GM19455 (cell line): ENCODE data around the gene MX1.
A peak's percentile ranks its signal among the peaks of the same experiment; 100 is the strongest.

Experiments
- ATAC-seq: cut with Tn5 transposase; IDR thresholded peaks from one replicate; pipeline ENCODE4 v1.9.1; 2021; ENCODE audit not compliant: unreplicated experiment

MX1 gene

GRCh38 chr21:41458559-41458958 lies 32.5 kb downstream of the MX1 start:
- ATAC-seq, result no peak

- no peak for ATAC-seq
These were observed 34.0 kb downstream of the MX1 start for GRCh38 chr21:41459884-41460534.

- peak; percentile 63 for ATAC-seq
These were observed 34.8 kb downstream of the MX1 start for GRCh38 chr21:41460578-41461527.

DNA sequence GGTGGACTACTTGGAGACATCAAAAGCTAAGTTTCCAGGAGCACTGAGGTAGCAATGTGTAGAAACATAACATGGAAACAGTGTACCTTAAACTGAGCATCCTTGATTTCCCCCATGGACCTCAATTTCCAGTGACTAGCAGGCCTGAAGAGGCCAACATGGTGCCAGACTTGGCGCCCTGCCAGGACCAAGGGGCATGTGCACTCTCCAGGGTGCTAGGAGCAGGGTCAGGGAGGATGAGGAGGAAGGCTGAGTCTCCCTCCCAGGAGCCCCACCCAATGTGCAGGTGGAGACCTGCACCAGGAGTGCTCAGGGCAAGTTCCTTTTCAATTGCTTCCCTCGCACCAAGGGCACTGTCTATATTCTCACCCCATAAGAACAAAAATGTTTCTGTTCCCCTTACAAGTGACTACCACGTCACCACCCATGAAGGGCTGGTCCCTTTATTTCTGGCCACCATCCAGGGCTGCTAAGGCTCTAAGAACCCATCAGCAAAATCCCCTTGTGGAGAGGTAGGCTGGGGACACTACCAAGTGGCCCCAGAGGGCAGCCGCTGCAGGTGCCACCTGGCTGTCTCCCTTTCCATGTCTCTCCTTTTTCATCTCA lies 39.2 kb downstream of the MX1 start:
- no peak for ATAC-seq

DNA sequence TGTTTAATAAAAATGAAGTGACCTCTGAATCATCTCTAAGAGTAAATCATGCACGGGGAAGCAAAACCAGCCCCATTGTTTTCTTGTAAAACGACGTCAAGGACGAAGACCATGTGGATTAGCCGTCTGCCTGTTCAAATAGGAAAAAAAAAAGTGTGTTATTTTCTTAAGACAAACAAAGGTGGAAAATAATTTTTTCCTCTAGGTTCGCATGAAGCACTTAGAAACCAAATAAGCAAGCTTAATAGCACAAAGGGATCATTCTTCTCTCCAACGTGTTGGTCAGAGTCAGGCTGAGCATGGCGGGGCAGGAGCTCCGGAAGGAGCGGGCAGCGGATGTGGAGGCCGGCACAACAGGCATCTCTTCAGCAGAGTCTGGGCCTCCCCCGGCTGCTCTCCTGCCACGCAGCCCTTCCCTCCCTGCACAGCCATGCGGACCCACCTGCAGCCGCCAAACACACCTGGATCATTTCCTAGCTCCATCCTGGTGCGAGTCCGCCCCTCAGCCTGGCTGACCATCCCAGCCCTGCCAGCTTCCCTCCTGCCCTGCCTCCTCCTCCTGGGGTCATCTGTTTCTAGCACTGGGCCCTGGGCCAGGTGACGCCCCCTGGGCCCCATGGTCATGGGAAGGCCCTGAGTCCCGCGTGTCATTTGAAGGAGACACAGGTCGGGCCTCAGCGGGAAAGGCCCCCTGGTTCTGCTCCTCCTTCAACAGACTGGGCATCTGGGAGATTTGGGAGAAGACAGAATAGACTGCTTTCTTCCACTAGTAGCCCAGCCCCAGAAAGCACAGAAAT lies 40.2 kb downstream of the MX1 start:
- no peak for ATAC-seq

DNA sequence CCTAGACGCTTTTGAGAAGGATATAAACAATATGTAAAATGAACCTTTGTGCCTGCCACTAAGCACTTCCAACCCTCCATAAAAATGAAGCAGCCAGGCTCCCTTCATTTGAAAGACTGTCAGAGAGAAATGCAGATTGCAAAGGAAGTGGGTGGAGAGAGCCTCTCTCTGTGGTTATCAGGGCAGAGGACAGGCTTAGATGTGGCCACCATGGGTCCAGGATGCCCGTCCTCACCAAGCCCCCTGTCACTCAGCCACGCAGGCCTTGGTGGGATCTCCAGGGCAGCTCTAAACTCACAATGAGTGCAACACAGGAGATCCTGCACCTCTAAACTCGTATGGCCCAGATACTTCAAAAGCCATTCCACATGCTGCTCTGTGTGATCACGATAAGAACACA lies 44.0 kb downstream of the MX1 start:
- ATAC-seq, result no peak

DNA sequence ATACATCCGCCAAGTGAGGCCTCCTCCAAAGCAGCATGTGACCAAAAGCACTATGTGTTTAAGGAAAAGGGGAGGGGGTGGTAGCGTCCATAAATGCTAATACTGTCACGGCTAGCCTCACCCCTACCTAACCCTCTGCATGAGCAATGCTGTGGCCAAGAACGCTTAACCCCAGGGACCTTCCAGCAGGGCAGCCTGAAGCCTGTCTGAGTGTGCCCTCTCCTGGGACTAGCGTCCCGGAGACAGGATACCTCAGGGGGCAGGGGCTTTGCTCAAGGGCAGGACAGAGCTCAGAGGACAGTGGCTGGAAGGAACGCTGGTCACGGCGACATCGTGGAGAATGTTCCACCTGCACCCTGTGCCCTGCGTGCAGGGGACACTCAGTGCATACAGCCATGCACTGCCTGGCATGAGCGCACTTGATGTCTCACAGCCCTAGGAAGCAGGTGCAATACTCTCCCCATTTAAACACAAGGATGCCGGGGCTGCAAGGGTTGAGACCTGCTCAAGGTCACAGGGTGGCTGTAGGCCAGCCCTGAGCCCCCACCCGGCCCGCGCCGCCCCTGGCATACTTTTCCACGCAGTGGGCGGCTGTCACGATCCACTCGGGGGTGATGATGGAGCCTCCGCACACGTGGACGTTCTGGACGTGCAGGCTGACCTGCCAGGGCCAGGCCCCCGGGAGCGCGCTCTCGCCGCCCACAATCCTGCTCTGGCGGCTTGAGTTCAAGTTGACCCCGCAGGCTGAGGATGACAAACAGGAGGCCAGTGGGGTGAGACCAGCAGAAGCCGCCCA lies 46.9 kb downstream of the MX1 start:
- no peak for ATAC-seq

DNA sequence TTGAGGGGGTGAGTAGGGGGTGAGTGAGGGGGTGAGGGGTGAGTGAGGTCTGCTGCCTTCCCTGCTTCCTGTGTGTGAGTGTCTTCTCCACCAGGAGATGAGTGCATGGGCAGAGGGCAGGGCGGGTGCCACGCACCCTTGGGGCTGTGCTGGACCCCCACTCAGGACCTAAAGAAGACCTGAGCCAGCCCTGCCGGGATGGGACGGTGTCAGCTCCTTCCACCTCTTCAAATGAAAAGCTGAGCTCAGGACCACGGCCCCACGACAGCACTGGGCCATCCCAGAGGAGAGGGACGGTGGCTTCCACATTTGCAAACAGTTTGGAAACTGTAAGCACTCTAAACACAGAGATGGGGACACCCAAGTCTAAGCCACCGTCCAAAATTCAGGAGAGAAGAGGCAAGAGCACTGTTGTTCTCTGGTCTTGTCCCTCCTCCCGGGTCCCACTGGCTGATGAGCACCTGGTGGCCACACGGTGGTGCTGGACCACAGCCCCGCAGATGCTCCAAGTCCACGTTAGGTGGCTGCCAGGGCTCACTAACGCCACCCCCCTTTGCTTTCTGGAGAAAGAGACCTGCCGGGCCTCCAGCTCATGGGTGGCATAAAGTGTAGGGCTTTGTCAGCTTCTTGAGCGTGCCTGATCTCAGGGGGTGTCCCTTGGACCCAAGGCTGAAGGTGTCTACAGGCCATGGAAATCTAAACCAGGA lies 49.8 kb downstream of the MX1 start:
- no peak for ATAC-seq

DNA sequence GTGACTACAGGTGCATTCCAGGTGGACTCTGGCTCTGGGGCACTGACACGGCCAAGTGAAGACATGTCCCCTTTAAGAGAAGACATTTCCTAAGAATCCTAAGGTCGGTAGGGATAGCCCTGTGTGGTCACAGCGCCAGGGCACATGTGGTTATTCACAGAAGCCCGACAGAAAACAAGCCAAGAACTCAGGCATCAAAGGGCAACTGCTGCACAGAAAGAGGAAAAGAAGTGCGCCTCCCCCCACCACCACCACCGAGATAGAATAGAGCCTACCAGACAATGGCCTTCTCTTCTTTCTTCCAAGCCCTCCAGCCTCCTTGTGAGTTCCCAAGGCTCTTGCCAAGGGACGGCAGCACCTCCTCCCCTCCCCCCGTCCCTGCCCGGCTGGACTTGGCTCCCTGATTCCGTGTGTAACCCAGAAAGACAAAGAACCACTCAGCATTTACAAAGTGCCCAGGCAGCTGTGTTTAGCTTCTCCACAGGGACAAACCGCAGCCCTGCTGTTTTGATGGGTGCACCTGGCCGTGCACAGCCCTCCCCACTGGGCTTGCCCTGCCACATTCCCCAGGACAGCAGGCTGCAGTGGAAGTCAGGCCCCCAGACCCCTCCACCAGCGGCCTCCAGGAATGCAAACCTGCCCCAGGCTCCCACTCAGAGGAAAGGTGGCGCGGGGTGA lies 51.7 kb downstream of the MX1 start:
- ATAC-seq, result no peak

- ATAC-seq, result no peak
These were observed 52.5 kb downstream of the MX1 start for GRCh38 chr21:41478319-41479177.

DNA sequence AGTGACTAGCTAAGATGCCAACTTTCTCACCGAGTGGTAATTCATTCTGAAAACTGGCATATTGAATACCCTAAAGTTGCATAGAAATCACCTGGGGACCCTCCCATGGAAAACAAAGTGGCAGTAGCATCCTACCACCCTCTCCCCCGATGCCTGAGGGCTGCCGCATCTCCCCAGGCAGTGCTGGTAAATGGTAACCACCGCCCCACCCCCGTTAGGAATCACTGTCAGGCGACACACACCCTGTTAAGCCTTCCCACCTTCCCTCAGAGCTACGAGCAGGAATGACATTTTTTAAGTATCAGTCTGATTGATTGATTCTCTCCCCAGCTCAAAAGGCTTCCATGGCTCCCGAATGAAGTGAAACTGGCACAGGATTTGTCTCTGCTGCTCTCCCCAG lies 53.6 kb downstream of the MX1 start:
- no peak for ATAC-seq

DNA sequence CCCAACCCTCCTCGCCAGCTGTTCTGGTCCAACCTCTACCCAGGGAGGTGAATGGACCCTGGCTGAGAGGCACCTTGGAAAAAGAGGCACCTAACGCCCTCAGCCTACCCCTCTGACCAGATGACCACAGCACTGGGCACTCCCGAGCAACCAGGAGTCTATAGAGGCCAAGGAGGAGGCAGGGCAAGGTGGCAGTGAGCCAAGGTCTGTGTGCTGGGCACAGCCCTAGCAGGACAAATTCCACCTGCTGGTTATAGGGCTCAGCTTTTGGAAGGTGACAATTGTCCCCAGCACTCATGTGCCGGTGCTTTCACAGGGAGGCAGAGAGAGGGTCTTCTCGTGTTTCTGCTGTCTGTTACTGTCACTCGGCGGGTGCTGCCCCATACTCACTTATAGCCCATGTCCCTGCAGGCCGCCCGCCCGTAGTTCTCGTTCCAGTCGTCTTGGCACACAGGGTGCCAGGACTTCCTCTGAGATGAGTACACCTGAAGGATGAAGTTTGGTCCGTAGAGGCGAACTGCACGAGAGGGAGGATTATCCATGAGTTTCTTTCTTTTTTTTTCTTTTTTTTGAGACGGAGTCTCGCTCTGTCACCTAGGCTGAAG lies 54.1 kb downstream of the MX1 start:
- no peak for ATAC-seq

DNA sequence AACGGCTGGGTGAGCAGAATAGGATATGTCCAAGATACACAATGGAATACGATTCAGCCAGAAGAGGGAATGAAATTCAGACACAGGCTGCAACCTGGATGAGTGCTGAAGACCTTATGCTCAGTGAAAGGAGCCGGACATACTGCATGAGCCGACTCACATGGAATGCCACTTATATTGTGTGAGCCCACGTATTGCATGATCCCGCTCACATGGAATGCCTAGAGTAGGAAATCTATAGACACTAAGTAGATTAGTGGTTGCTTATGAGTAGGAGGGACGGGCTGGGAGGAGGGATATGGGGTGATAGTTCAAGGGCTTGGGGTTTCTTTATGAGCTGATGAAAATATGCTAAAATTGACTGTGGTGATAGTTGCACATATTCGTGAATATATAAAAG lies 55.2 kb downstream of the MX1 start:
- no peak for ATAC-seq

GRCh38 chr21:41482301-41482700 lies 56.3 kb downstream of the MX1 start:
- no peak for ATAC-seq

GRCh38 chr21:41482980-41483379 lies 56.9 kb downstream of the MX1 start:
- ATAC-seq, result no peak

DNA sequence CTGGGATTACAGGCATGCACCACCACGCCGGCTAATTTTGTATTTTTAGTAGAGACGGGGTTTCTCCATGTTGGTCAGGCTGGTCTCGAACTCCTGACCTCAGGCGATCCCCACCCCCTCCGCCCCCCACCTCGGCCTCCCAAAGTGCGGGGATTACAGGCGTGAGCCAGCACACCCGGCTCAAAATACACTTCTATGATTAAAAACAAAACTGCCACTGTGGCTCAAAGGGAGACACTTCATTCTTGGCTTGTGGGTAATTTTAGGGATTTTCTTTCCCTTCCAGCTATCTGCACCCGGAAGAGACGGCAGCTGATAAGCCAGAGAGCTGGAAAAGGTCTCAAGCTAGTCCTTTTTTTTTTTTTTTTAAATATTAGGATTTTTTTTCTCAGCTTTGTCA lies 57.4 kb downstream of the MX1 start:
- ATAC-seq, result no peak

DNA sequence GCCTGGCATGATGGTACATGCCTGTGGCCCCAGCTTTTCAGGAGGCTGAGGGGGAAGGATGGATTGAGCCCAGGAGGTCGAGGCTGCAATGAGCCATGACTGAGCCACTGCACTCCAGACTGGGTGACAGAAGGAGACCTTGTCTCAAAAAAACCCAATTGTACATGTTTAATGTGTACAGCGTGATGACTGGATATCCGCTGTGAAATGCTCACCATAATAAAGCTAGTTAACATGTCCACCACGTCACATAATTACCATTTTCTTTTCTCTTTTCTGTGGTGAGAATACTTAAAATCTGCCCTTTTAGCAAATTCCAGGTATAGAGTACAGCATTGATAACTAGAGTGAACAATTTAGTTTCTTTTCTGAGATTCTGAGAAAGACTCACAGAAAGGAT lies 57.9 kb downstream of the MX1 start:
- no peak for ATAC-seq

- no peak for ATAC-seq
These were observed 61.0 kb downstream of the MX1 start for GRCh38 chr21:41487082-41487481.
